Ishikawa (cell line): Measurements from ENCODE around the gene RPL18A.

Source experiments
- EGR1 ChIP-seq: IDR thresholded peaks from 2 replicates; pipeline ENCODE4 v1.6.1; 2012
- RAD21 ChIP-seq: IDR thresholded peaks from 2 replicates; pipeline ENCODE4 v1.6.1; 2012; ENCODE audit warnings: low read depth
- TEAD4 ChIP-seq: IDR thresholded peaks from 2 replicates; pipeline ENCODE4 v1.6.1; 2012
- YY1 ChIP-seq: IDR thresholded peaks from 2 replicates; pipeline ENCODE4 v1.6.1; 2012; ENCODE audit warnings: low read depth
- TF ChIP-seq, protein P1 (sequence below): IDR thresholded peaks from 2 replicates; pipeline ENCODE4 v1.6.1; 2012; ENCODE audit warnings: low read depth, mild to moderate bottlenecking

DNA sequence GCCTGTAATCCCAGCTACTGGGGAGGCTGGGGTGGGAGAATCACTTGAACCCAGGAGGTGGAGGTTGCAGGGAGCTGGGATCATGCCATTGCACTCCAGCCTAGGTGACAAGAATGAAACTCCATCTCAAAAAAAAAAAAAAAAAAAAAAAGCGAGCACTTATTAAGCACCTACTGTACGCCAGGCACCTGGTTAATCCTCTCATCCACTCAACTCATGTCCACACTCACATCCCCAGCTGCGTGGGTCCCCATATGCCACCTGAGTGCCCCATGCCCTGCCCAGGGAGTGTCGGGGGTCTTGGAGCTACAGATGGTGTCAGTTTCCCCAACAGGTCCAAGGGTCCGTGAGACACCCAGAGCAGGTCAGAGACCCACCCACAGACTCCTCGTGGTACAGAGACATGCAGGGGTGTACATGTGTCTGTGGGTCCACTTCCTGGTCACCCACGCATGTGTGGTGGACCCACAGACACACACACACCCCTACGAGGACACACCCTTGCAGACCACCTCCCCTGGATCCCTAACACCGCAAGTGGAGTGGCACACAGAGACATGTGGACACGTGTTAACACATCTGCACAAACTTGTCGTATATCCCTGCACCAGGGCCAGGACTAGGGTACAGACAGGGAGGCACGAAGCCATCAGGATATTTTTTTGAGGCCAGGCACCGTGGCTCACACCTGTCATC, 41.9 kb upstream of the RPL18A start:
- TF ChIP-seq RAD21 (no peak), TEAD4 (no peak), YY1 (no peak), EGR1 (no peak)
- TF ChIP-seq, protein P1, sequence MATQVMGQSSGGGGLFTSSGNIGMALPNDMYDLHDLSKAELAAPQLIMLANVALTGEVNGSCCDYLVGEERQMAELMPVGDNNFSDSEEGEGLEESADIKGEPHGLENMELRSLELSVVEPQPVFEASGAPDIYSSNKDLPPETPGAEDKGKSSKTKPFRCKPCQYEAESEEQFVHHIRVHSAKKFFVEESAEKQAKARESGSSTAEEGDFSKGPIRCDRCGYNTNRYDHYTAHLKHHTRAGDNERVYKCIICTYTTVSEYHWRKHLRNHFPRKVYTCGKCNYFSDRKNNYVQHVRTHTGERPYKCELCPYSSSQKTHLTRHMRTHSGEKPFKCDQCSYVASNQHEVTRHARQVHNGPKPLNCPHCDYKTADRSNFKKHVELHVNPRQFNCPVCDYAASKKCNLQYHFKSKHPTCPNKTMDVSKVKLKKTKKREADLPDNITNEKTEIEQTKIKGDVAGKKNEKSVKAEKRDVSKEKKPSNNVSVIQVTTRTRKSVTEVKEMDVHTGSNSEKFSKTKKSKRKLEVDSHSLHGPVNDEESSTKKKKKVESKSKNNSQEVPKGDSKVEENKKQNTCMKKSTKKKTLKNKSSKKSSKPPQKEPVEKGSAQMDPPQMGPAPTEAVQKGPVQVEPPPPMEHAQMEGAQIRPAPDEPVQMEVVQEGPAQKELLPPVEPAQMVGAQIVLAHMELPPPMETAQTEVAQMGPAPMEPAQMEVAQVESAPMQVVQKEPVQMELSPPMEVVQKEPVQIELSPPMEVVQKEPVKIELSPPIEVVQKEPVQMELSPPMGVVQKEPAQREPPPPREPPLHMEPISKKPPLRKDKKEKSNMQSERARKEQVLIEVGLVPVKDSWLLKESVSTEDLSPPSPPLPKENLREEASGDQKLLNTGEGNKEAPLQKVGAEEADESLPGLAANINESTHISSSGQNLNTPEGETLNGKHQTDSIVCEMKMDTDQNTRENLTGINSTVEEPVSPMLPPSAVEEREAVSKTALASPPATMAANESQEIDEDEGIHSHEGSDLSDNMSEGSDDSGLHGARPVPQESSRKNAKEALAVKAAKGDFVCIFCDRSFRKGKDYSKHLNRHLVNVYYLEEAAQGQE, result no peak
